MCF 10A (cell line): Measurements from ENCODE around the gene KRT1. TPM values are rescaled to one million over a fixed set of nuclear protein-coding genes. Genes with fewer than 3 reads are reported as not detected.

Experiments
- BruUV-seq: library from RNA; stranded (reverse); fragments of 400-500 nt; replicated peaks from 2 replicates; lab custom pipeline; 2021; lab: Mats Ljungman, UMichigan
- CTCF ChIA-PET: fragments of 300-600 bp; sonication (Branson Sonifier 250); formaldehyde crosslinking; extraction: SDS; loops from one replicate; lab custom pipeline; 2021; ENCODE audit warnings: antibody characterized with exemption, inconsistent platforms; lab: Yijun Ruan, JAX
- POLR2A ChIA-PET: fragments of 300-600, 350-650 bp; sonication (Branson Sonifier 250); formaldehyde crosslinking; extraction: SDS; loops from one replicate; lab custom pipeline; 2020; ENCODE audit warnings: antibody characterized with exemption, inconsistent platforms; lab: Yijun Ruan, JAX
- DNase-seq: peaks from one replicate; pipeline ENCODE4 v3.0.0-alpha.2; 2018; ENCODE audit not compliant: unreplicated experiment
- H3K27ac Mint-ChIP-seq: one replicate; pipeline ENCODE4 v1.8.0; 2022; ENCODE audit warnings: mild to moderate bottlenecking, low read depth, mixed read lengths; ENCODE audit not compliant: unreplicated experiment
- H3K27me3 Mint-ChIP-seq: one replicate; pipeline ENCODE4 v1.8.0; 2022; ENCODE audit warnings: mixed read lengths; ENCODE audit not compliant: insufficient read depth, unreplicated experiment
- H3K36me3 Mint-ChIP-seq: one replicate; pipeline ENCODE4 v1.8.0; 2022; ENCODE audit warnings: mild to moderate bottlenecking, moderate library complexity, mixed read lengths; ENCODE audit not compliant: insufficient read depth, unreplicated experiment
- H3K4me1 Mint-ChIP-seq: one replicate; pipeline ENCODE4 v1.8.0; 2022; ENCODE audit warnings: mixed read lengths; ENCODE audit not compliant: insufficient read depth, unreplicated experiment
- H3K4me3 Mint-ChIP-seq: one replicate; pipeline ENCODE4 v1.8.0; 2022; ENCODE audit warnings: mild to moderate bottlenecking, moderate library complexity, mixed read lengths; ENCODE audit not compliant: unreplicated experiment
- H3K9me3 Mint-ChIP-seq: one replicate; pipeline ENCODE4 v1.8.0; 2022; ENCODE audit warnings: mixed read lengths; ENCODE audit not compliant: unreplicated experiment
- intact Hi-C: fragments of 100-400 bp; cut with micrococcal nuclease; formaldehyde crosslinking; loops from 2 replicates; pipeline ENCODE4 v1.14.1; 2022
- total RNA-seq: library from RNA; stranded (reverse); gene quantifications from 2 replicates; pipeline ENCODE4 v1.2.3, GENCODE V29; 2022
- TF ChIP-seq, protein P1 (sequence below): fragments of 200-600 bp; IDR thresholded peaks from one replicate; pipeline ENCODE4 v1.8.0; 2022; ENCODE audit warnings: antibody characterized with exemption, mild to moderate bottlenecking; ENCODE audit not compliant: unreplicated experiment

Gene KRT1
- total RNA-seq, 1 experiment from 2014 or later, result not detected

DNA sequence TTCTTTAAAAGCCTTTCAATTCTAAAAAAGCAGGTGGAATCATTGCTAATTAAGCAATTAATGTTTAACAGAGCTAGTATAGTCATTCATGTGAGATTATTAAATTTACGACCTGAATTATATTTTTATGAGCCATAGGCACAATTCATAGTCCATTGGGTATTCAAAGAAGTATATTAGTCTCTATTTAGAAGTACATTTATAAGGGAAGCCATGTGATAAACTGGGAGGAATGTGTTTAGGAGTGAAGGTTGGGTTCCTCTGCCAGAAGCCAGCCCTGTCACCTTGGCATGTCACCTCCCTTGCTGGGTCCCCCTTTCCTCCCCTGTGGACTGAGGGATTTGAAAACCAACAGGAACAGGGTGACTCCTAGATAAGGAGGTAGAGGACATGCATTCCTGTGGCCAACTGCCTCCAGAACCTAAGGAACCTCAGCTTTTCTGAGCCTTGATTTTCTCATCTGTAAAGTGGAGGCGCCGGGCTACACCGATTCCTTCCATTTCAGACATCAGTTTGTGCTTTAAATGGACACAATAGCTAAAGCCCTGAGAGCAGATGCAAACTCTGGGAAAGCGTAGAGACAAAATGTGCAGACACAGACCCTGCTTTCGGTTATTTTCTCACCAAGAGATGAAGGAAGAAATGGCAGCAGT, 22.8 kb downstream of the KRT1 start:
- TF ChIP-seq, protein P1, sequence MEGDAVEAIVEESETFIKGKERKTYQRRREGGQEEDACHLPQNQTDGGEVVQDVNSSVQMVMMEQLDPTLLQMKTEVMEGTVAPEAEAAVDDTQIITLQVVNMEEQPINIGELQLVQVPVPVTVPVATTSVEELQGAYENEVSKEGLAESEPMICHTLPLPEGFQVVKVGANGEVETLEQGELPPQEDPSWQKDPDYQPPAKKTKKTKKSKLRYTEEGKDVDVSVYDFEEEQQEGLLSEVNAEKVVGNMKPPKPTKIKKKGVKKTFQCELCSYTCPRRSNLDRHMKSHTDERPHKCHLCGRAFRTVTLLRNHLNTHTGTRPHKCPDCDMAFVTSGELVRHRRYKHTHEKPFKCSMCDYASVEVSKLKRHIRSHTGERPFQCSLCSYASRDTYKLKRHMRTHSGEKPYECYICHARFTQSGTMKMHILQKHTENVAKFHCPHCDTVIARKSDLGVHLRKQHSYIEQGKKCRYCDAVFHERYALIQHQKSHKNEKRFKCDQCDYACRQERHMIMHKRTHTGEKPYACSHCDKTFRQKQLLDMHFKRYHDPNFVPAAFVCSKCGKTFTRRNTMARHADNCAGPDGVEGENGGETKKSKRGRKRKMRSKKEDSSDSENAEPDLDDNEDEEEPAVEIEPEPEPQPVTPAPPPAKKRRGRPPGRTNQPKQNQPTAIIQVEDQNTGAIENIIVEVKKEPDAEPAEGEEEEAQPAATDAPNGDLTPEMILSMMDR, result no peak
- POLR2A ChIA-PET, result interaction anchor here (0.6 kb wide), 1 partner anchor 34 kb away, joined by 3 read pairs; no protein-coding TSS in a partner anchor
- no TSS peak for BruUV-seq
- CTCF ChIA-PET, result no interaction called here
- Mint-ChIP-seq H3K27me3 (peaks cover 61% of the 10 kb centered on the region), H3K4me3 (no peak overlapping the region), H3K4me1 (peaks cover 7% of the 10 kb centered on the region), H3K36me3 (no peaks in the 10 kb centered on the region), H3K27ac (no peak overlapping the region), H3K9me3 (no peaks in the 10 kb centered on the region)
- intact Hi-C loops, result no loop called here
- no peak for DNase-seq

DNA sequence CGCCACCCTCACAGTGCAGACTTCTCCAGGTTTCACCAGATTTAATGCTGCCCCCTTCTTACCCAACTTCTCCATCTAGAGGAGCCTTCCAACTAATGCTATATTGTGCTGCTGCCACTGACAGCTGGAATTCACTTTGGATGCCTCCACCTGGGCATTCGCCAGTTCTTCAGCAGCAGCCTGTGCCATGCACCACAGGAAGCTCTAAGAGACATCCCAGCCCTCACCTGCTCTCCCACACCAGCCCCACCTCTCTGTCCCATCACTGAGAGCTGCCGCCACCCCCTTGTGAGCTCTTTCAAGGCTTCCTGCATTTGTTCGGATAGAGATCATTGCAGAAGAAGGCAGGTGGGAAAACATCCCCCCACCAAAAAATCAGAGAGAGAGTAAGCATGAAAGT, 23.6 kb downstream of the KRT1 start:
- DNase-seq, result no peak
- TF ChIP-seq, protein P1, result no peak
- no peaks in the 10 kb centered on the region for H3K36me3 Mint-ChIP-seq
- H3K27ac Mint-ChIP-seq, result no peak overlapping the region
- peaks cover 7% of the 10 kb centered on the region for H3K4me1 Mint-ChIP-seq
- no TSS peak for BruUV-seq
- H3K27me3 Mint-ChIP-seq, result peaks cover 65% of the 10 kb centered on the region
- no peak overlapping the region for H3K4me3 Mint-ChIP-seq
- H3K9me3 Mint-ChIP-seq, result no peaks in the 10 kb centered on the region
- ChIA-PET CTCF (interaction anchor here (0.6 kb wide), 1 partner anchor 726 kb away, joined by 3 read pairs; no protein-coding TSS in a partner anchor), POLR2A (interaction anchor here (0.6 kb wide), 1 partner anchor 165 kb away, joined by 4 read pairs; no protein-coding TSS in a partner anchor)
- intact Hi-C loops, result no loop called here

DNA sequence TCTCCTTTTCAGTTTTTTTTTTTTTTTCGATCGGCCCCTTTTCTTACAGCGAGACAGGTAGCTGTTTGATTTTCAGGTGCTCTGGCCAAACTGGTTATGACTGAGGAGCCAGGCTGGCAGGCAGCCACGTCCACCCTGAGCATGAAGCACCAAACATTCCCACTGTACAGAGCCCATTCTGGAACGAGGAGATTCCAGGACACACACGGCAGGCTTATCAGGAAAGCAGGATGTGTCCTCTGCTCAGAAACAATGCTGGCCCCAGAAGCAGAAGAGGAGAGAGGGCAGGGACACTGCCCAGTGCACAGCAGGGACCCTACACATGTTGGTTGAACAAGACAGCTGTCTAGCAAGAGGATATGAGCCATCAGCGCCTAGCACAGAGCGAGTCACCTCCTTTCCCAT, 24.5 kb downstream of the KRT1 start:
- DNase-seq, result peak; percentile 13
- intact Hi-C loops, result no loop called here
- BruUV-seq, result no TSS peak
- Mint-ChIP-seq H3K4me3 (no peak overlapping the region), H3K27ac (no peak overlapping the region), H3K27me3 (peaks cover 65% of the 10 kb centered on the region), H3K9me3 (no peaks in the 10 kb centered on the region), H3K36me3 (no peaks in the 10 kb centered on the region), H3K4me1 (peaks cover 7% of the 10 kb centered on the region)
- ChIA-PET POLR2A (interaction anchor here (1.4 kb wide), 1 partner anchor 10 kb away, joined by 3 read pairs; no protein-coding TSS in a partner anchor), CTCF (interaction anchor here (0.6 to 1.3 kb wide), 6 partner anchors 9 to 300 kb away, joined by 3 to 7 read pairs (median 4); no protein-coding TSS in a partner anchor)
- TF ChIP-seq, protein P1, result no peak

DNA sequence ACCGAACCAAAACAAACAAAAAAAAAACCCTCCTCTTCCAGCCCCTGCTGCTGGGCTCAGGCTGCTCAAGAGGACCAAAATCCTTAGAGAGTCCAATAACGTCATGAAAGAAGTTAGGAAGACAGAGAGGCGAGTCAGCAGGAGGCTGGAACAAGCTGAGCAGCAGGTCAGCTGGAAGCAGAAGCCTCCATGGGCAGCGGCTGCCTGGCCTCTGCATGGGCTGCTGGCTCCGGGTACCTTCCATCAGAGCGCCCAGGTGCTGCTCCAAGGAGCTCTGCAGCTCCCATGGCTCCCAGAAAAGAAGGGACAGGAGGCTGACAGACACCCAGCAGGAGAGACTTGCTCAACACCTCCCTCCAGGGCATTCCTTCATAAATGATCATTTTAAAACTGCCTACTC, 25.0 kb downstream of the KRT1 start:
- H3K27ac Mint-ChIP-seq, result no peak overlapping the region
- no TSS peak for BruUV-seq

More for the DNA sequence above, 25.0 kb downstream of the KRT1 start:
- no peak overlapping the region for H3K4me3 Mint-ChIP-seq
- TF ChIP-seq, protein P1, result no peak
- no peaks in the 10 kb centered on the region for H3K9me3 Mint-ChIP-seq
- H3K36me3 Mint-ChIP-seq, result no peaks in the 10 kb centered on the region
- peak; percentile 28 for DNase-seq
- H3K27me3 Mint-ChIP-seq, result peaks cover 69% of the 10 kb centered on the region
- intact Hi-C loops, result no loop called here
- peaks cover 7% of the 10 kb centered on the region for H3K4me1 Mint-ChIP-seq
- CTCF ChIA-PET, result interaction anchor here (0.6 to 1.3 kb wide), 7 partner anchors 8 to 301 kb away, joined by 3 to 7 read pairs (median 4); no protein-coding TSS in a partner anchor
- POLR2A ChIA-PET, result interaction anchor here (0.7 to 1.4 kb wide), 2 partner anchors 10 to 75 kb away, joined by 3 read pairs; no protein-coding TSS in a partner anchor
